ENCODE measurements around the gene CDH13. TPM values are rescaled to one million over a fixed set of nuclear protein-coding genes. Genes with fewer than 3 reads are reported as not detected.
A peak's percentile ranks its signal among the peaks of the same experiment; 100 is the strongest.

Gene CDH13
- polyA plus RNA-seq, 2 of the 4 experiments (the other 2 are of a cell fraction) = not detected

DNA sequence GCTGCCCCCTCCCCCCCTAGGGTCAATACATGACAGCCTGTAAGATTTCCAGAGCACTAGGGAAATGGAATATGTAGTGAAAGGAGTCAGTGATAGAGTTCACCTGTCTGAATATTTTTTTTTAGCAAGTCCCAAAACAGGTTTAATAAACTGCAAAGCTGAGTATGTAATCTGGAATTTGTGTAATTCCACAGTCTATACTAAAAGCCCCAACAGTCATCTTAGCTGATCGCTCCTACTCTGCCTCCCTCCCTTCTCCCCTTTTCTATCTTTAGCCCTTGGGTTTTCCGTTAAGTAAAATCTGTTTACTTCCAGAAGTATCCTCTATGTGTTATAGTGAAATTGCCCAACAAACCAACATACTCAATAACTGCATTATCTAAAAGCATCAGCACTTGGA lies 3.5 kb downstream of the CDH13 start:
- 0 out of 3 replicates have a peak, but pooled peaks cover 9% of the 10 kb centered on the region for H3K4me1 ChIP-seq
- TF ChIP-seq FOSB (CRISPR knock-in tag; IDR thresholded peaks at IDR 0.05) (no peak), BHLHE40 (IDR thresholded peaks at IDR 0.05; ENCODE audit: low read depth, low read length) (no peak), SMC3 (IDR thresholded peaks at IDR 0.05) (no peak), CBX2 (IDR thresholded peaks at IDR 0.05; ENCODE audit: borderline replicate concordance, low read depth) (no peak), CHD2 (IDR thresholded peaks at IDR 0.05; ENCODE audit: low read length, partially characterized antibody) (no peak), MAFK (IDR thresholded peaks at IDR 0.05; ENCODE audit: partially characterized antibody) (no peak), EHF (CRISPR knock-in tag; IDR thresholded peaks at IDR 0.05) (no peak), JUN (IDR thresholded peaks at IDR 0.05) (no peak), RNF2 (IDR thresholded peaks at IDR 0.05; ENCODE audit: borderline replicate concordance, low read depth) (no peak)
- TF ChIP-seq, protein P1, sequence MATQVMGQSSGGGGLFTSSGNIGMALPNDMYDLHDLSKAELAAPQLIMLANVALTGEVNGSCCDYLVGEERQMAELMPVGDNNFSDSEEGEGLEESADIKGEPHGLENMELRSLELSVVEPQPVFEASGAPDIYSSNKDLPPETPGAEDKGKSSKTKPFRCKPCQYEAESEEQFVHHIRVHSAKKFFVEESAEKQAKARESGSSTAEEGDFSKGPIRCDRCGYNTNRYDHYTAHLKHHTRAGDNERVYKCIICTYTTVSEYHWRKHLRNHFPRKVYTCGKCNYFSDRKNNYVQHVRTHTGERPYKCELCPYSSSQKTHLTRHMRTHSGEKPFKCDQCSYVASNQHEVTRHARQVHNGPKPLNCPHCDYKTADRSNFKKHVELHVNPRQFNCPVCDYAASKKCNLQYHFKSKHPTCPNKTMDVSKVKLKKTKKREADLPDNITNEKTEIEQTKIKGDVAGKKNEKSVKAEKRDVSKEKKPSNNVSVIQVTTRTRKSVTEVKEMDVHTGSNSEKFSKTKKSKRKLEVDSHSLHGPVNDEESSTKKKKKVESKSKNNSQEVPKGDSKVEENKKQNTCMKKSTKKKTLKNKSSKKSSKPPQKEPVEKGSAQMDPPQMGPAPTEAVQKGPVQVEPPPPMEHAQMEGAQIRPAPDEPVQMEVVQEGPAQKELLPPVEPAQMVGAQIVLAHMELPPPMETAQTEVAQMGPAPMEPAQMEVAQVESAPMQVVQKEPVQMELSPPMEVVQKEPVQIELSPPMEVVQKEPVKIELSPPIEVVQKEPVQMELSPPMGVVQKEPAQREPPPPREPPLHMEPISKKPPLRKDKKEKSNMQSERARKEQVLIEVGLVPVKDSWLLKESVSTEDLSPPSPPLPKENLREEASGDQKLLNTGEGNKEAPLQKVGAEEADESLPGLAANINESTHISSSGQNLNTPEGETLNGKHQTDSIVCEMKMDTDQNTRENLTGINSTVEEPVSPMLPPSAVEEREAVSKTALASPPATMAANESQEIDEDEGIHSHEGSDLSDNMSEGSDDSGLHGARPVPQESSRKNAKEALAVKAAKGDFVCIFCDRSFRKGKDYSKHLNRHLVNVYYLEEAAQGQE (IDR thresholded peaks at IDR 0.05) = no peak
- H3K4me3 ChIP-seq = no peak overlapping the region
- H3K4me2 ChIP-seq = peak overlapping the region; percentile 43
- FAIRE-seq (no peak), ATAC-seq (no peak), DNase-seq (ENCODE audit: low read depth in 1 of 2, low spot score in 1 of 2) (no peak)
- POLR2A ChIA-PET = no interaction called here
- H3K9me3 ChIP-seq = no peaks in the 10 kb centered on the region
- CTCF ChIA-PET = interaction anchor here (1.0 to 2.1 kb wide), 10 partner anchors 9 to 726 kb away, joined by 3 to 5 read pairs (median 4); no protein-coding TSS in a partner anchor
- 30% methylated on average over 2 of the region's 2 CpGs for WGBS (ENCODE audit: missing lambda C conversion rate)
- H3K27ac ChIP-seq = no peak overlapping the region

DNA sequence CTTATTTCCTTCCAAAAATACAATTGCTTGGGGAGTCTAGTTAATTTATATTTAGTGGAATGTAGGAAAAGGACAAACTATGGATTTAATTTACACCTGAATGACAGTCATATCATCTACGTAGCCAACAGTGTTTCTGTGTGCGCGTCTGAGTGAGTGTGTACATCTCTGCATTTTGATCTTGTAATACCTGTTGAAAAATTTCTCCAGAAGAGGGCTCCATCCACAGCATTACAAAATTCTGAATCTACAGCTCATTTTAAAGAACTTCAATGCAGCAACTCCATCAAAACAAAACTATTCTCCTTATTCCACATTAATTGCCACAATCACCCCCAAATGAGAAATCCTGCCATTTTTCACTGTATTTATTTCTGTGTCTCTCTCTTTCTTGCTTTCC lies 3.9 kb downstream of the CDH13 start:
- TF ChIP-seq, protein P2, sequence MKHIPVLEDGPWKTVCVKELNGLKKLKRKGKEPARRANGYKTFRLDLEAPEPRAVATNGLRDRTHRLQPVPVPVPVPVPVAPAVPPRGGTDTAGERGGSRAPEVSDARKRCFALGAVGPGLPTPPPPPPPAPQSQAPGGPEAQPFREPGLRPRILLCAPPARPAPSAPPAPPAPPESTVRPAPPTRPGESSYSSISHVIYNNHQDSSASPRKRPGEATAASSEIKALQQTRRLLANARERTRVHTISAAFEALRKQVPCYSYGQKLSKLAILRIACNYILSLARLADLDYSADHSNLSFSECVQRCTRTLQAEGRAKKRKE (CRISPR knock-in tag; IDR thresholded peaks at IDR 0.05; ENCODE audit: low read depth) = no peak
- peak in 1 of 2 experiments; percentile 36; a peak in 2 of 5 replicates for TF ChIP-seq RAD21 (conservative IDR thresholded peaks at IDR 0.05 in 1 of 2, IDR thresholded peaks at IDR 0.05 in 1 of 2)
- TF ChIP-seq, protein P3, sequence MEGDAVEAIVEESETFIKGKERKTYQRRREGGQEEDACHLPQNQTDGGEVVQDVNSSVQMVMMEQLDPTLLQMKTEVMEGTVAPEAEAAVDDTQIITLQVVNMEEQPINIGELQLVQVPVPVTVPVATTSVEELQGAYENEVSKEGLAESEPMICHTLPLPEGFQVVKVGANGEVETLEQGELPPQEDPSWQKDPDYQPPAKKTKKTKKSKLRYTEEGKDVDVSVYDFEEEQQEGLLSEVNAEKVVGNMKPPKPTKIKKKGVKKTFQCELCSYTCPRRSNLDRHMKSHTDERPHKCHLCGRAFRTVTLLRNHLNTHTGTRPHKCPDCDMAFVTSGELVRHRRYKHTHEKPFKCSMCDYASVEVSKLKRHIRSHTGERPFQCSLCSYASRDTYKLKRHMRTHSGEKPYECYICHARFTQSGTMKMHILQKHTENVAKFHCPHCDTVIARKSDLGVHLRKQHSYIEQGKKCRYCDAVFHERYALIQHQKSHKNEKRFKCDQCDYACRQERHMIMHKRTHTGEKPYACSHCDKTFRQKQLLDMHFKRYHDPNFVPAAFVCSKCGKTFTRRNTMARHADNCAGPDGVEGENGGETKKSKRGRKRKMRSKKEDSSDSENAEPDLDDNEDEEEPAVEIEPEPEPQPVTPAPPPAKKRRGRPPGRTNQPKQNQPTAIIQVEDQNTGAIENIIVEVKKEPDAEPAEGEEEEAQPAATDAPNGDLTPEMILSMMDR (IDR thresholded peaks at IDR 0.05) = peak; percentile 26; the same call in 2 of the 3 replicates
- FAIRE-seq (no peak), ATAC-seq (no peak), DNase-seq (ENCODE audit: low read depth in 1 of 2, low spot score in 1 of 2) (no peak)
- Histone ChIP-seq H3K4me2 (no peak overlapping the region), H3K4me3 (no peak overlapping the region), H3K9me3 (no peaks in the 10 kb centered on the region), H3K4me1 (0 out of 3 replicates have a peak, but pooled peaks cover 9% of the 10 kb centered on the region), H3K27ac (no peak overlapping the region)
- 85% methylated on average over 3 of the region's 3 CpGs for WGBS (ENCODE audit: missing lambda C conversion rate)
- ChIA-PET CTCF (interaction anchor here (1.0 to 2.1 kb wide), 10 partner anchors 9 to 726 kb away, joined by 3 to 5 read pairs (median 4); no protein-coding TSS in a partner anchor), POLR2A (no interaction called here)
